Loucy (cell line): Measurements from ENCODE around the gene CHPF.
A peak's percentile ranks its signal among the peaks of the same experiment; 100 is the strongest.

Experiments used
- H2AFZ ChIP-seq: fragments of 200-600 bp; sonication (generic); 2 replicates; pipeline ENCODE4 v1.6.0; 2016; ENCODE audit warnings: antibody characterized with exemption, mild to moderate bottlenecking, low read length, moderate library complexity
- H3F3A ChIP-seq: fragments of 200-600 bp; 2 replicates; pipeline ENCODE4 v1.6.0; 2016; ENCODE audit warnings: antibody characterized with exemption, low read depth, mild to moderate bottlenecking
- H3K27me3 ChIP-seq: fragments of 200-600 bp; sonication (generic); 2 replicates; pipeline ENCODE4 v1.6.1; 2014; ENCODE audit warnings: low read length, mild to moderate bottlenecking; ENCODE audit not compliant: insufficient read depth, poor library complexity, severe bottlenecking
- H3K36me3 ChIP-seq: fragments of 200-600 bp; sonication (generic); 2 replicates; pipeline ENCODE4 v1.6.1; 2016; ENCODE audit warnings: low read length; ENCODE audit not compliant: insufficient read depth
- H3K4me1 ChIP-seq: fragments of 200-600 bp; sonication (generic); 2 replicates; pipeline ENCODE4 v1.5.1; 2014; ENCODE audit warnings: low read length, mild to moderate bottlenecking; ENCODE audit not compliant: insufficient read depth, poor library complexity, severe bottlenecking
- H3K4me2 ChIP-seq: fragments of 200-600 bp; sonication (generic); 2 replicates; pipeline ENCODE4 v1.6.0; 2014; ENCODE audit warnings: antibody characterized with exemption, low read length, low read depth, mild to moderate bottlenecking; ENCODE audit not compliant: poor library complexity, severe bottlenecking
- H3K4me3 ChIP-seq: fragments of 200-600 bp; sonication (generic); 2 replicates; pipeline ENCODE4 v1.5.1; 2014; ENCODE audit warnings: low read length, mild to moderate bottlenecking, mixed read lengths; ENCODE audit not compliant: poor library complexity, severe bottlenecking
- H3K79me2 ChIP-seq: fragments of 200-600 bp; sonication (generic); 2 replicates; pipeline ENCODE4 v1.6.1; 2014; ENCODE audit warnings: low read length; ENCODE audit not compliant: insufficient read depth
- H3K9ac ChIP-seq: fragments of 200-600 bp; sonication (generic); 2 replicates; pipeline ENCODE4 v1.6.0; 2014; ENCODE audit warnings: mild to moderate bottlenecking, low read depth, low read length, moderate library complexity; ENCODE audit not compliant: poor library complexity, severe bottlenecking
- H3K9me2 ChIP-seq: fragments of 200-600 bp; sonication (generic); replicated peaks from 2 replicates; pipeline ENCODE4 v1.6.1; 2016; ENCODE audit warnings: low read depth, low read length, mixed read lengths
- H3K9me3 ChIP-seq: fragments of 200-600 bp; sonication (generic); 2 replicates; pipeline ENCODE4 v1.6.1; 2014; ENCODE audit warnings: mild to moderate bottlenecking, antibody characterized with exemption, low read length, low read depth; ENCODE audit not compliant: insufficient read depth
- H4K20me1 ChIP-seq: fragments of 200-600 bp; sonication (generic); 2 replicates; pipeline ENCODE4 v1.6.0; 2014; ENCODE audit warnings: antibody characterized with exemption, low read length, mild to moderate bottlenecking; ENCODE audit not compliant: insufficient read depth, poor library complexity, severe bottlenecking
- EZH2phosphoT487 ChIP-seq: fragments of 200-600 bp; IDR thresholded peaks from 2 replicates; pipeline ENCODE4 v1.6.1; 2018; ENCODE audit warnings: antibody characterized with exemption, mild to moderate bottlenecking, moderate library complexity, borderline replicate concordance
- TF ChIP-seq, protein P1 (sequence below): fragments of 200-600 bp; sonication (generic); conservative IDR thresholded peaks from 2 replicates; pipeline ENCODE4 v1.5.1; 2014; ENCODE audit warnings: mild to moderate bottlenecking, antibody characterized with exemption, low read length

The CHPF gene

DNA sequence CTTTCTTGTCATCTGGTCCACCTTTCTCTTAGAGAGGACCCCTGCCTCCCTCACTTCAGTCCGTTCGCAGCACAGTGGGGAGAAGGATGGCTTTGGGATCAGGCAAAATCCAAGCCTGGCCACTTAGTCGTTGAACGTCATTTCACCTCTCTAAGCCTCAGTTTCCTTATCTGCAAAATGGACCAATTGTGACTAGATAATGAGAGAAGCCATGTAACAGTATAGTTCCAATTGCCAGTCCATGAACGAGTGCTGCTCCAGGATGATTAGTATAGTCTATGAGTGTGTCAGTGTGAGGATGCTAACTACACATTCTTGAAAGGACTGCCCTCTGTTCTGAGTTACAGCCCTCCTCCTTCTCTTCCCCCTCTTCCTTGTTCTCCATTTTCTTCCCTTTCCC is 29.6 kb upstream of the CHPF start:
- TF ChIP-seq, protein P1, sequence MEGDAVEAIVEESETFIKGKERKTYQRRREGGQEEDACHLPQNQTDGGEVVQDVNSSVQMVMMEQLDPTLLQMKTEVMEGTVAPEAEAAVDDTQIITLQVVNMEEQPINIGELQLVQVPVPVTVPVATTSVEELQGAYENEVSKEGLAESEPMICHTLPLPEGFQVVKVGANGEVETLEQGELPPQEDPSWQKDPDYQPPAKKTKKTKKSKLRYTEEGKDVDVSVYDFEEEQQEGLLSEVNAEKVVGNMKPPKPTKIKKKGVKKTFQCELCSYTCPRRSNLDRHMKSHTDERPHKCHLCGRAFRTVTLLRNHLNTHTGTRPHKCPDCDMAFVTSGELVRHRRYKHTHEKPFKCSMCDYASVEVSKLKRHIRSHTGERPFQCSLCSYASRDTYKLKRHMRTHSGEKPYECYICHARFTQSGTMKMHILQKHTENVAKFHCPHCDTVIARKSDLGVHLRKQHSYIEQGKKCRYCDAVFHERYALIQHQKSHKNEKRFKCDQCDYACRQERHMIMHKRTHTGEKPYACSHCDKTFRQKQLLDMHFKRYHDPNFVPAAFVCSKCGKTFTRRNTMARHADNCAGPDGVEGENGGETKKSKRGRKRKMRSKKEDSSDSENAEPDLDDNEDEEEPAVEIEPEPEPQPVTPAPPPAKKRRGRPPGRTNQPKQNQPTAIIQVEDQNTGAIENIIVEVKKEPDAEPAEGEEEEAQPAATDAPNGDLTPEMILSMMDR, result no peak
- no peak for TF ChIP-seq EZH2phosphoT487
- H3K27me3 ChIP-seq, result no peaks in the 10 kb centered on the region
- H3K9me2 ChIP-seq, result no peaks in the 10 kb centered on the region
- no peak overlapping the region for H3K4me2 ChIP-seq
- H3K9me3 ChIP-seq, result no peaks in the 10 kb centered on the region
- H3K79me2 ChIP-seq, result peaks cover 5% of the 10 kb centered on the region; the same call in 1 of the 2 replicates
- H3K4me3 ChIP-seq, result no peak overlapping the region
- H3F3A ChIP-seq, result no peaks in the 10 kb centered on the region
- H3K4me1 ChIP-seq, result peaks cover 16% of the 10 kb centered on the region
- H3K36me3 ChIP-seq, result no peaks in the 10 kb centered on the region
- no peak overlapping the region for H3K9ac ChIP-seq
- H4K20me1 ChIP-seq, result peaks cover 9% of the 10 kb centered on the region
- H2AFZ ChIP-seq, result no peak overlapping the region

DNA sequence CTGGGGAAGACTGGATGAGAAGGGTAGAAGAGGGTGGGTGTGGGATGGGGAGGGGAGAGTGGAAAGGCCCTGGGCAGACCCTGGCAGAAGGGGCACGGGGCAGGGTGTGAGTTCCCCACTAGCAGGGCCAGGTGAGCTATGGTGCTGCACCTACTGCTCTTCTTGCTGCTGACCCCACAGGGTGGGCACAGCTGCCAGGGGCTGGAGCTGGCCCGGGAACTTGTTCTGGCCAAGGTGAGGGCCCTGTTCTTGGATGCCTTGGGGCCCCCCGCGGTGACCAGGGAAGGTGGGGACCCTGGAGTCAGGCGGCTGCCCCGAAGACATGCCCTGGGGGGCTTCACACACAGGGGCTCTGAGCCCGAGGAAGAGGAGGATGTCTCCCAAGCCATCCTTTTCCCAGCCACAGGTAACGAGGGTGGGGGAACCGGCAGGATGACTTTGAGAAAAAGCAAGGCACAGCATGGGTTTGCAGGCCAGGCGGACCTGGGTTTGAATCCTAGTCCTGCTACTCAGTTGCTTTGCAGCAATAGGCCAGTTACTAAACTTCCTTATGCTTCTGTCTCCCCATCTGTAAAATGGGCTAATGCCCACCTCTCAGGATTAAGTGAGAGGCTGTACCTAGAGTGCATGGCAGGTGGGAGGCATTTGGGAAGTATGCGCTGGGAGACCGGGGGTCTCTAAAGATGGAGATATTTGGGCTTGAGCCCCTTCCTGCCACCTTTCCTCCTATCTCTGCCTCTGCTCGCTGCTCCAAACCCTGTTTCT is 28.8 kb upstream of the CHPF start, which contains the start of gene INHA:
INHA (plus strand) TSS at position 74 of the 765 bp plus-strand sequence; CDS start at position 139, 65 bp downstream.
- Histone ChIP-seq H3K27me3 (no peaks in the 10 kb centered on the region), H3K9me3 (no peaks in the 10 kb centered on the region), H3K4me2 (peak within 1 kb of the TSS; percentile 82), H3K36me3 (no peaks in the 10 kb centered on the region), H3K79me2 (peaks cover 5% of the 10 kb centered on the region; the same call in 1 of the 2 replicates), H4K20me1 (peaks cover 9% of the 10 kb centered on the region), H3K9ac (peak within 1 kb of the TSS; percentile 67), H3K4me3 (peak within 1 kb of the TSS; percentile 90), H3F3A (no peaks in the 10 kb centered on the region), H3K9me2 (no peaks in the 10 kb centered on the region), H2AFZ (peak within 1 kb of the TSS; percentile 79), H3K4me1 (peaks cover 16% of the 10 kb centered on the region)
- TF ChIP-seq EZH2phosphoT487, result no peak
- TF ChIP-seq, protein P1, result no peak

DNA sequence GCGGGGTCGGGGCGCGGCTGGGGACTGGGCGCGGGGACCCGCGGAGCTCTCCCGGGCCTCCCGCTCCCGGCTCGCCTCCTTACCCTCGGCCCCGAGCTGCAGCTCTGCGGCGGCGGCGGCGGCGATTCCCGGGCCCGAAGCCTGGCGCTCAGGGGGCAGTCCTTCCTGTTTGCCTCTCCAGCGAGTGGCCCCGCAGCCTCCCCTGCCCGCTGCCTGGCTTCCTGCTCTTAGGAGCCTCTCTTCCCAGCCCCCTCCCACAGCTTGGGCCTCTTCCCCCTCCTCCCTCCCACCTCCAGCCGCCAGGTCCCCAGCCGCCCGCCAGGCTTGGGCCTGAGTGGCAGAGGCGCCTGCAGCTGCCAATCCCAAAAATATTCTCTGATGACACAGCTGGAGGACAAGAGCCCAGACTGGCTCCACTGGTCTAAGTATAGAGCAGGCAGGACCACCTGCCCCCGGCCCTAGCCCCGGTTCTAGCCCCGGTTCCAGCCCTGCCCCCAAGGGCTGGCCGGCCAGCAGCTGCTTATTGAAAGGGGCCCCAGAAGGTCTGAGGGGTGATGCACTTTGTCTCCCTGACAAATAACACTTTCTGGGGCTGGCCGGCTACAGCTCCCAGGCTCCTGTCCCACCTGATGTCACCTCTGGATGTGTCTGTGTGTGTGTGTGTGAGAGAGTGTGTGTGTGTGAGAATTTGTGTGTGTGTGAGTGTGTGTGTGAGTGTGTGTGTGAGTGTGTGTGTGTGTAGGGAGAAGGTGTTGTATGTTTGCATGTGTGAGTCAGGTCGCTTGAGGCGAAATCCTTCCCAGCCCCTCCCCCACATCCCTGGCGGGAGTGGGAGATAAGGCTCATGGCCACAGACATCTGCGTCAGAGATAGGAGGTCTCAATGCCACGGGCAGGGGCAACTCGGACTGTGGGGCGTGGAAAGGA is 28.0 kb upstream of the CHPF start, which contains the start of gene OBSL1:
OBSL1 (minus strand) TSS at position 229 of the 926 bp plus-strand sequence. CDS start 307 bp downstream, outside the sequence.
- Histone ChIP-seq H3F3A (no peaks in the 10 kb centered on the region), H3K9me2 (no peaks in the 10 kb centered on the region), H3K9me3 (no peaks in the 10 kb centered on the region), H3K4me2 (peak within 1 kb of the TSS; percentile 82), H3K4me1 (peaks cover 16% of the 10 kb centered on the region), H3K4me3 (peak within 1 kb of the TSS; percentile 90), H3K27me3 (no peaks in the 10 kb centered on the region), H3K79me2 (peaks cover 5% of the 10 kb centered on the region; the same call in 1 of the 2 replicates), H2AFZ (peak within 1 kb of the TSS; percentile 79), H3K9ac (peak within 1 kb of the TSS; percentile 67), H4K20me1 (peaks cover 9% of the 10 kb centered on the region), H3K36me3 (no peaks in the 10 kb centered on the region)
- TF ChIP-seq, protein P1, result no peak
